GM23248 (cell line): Measurements from ENCODE around the gene OR2T3. TPM values are rescaled to one million over a fixed set of nuclear protein-coding genes. Genes with fewer than 3 reads are reported as not detected.
"Not testable (repeated sequence)": the region's sequence is repeated elsewhere in the genome, so short reads cannot be mapped to it uniquely, and the experiment has no call there.

Experiments used
- DNase-seq: peaks from one replicate; pipeline ENCODE4 v3.0.0-alpha.2; 2015
- H2AFZ ChIP-seq: fragments of 200-600 bp; sonication (generic); 2 replicates; pipeline ENCODE4 v1.6.1; 2016; ENCODE audit warnings: antibody characterized with exemption
- H3F3A ChIP-seq: fragments of 200-600 bp; sonication (generic); 2 replicates; pipeline ENCODE4 v1.6.1; 2016; ENCODE audit warnings: mild to moderate bottlenecking, antibody characterized with exemption, mixed run types; ENCODE audit not compliant: insufficient read depth
- H3K27ac ChIP-seq: fragments of 200-600 bp; sonication (generic); 2 replicates; pipeline ENCODE4 v1.5.1; 2016; ENCODE audit warnings: mild to moderate bottlenecking
- H3K27me3 ChIP-seq: fragments of 200-600 bp; sonication (generic); replicated peaks from 2 replicates; pipeline ENCODE4 v1.6.1; 2016; ENCODE audit warnings: mild to moderate bottlenecking; ENCODE audit not compliant: insufficient read depth
- H3K36me3 ChIP-seq: fragments of 200-600 bp; sonication (generic); 2 replicates; pipeline ENCODE4 v1.6.1; 2016; ENCODE audit warnings: low read depth, mild to moderate bottlenecking
- H3K4me1 ChIP-seq: fragments of 200-600 bp; sonication (generic); 2 replicates; pipeline ENCODE4 v1.6.1; 2016; ENCODE audit warnings: mild to moderate bottlenecking; ENCODE audit not compliant: insufficient read depth
- H3K4me2 ChIP-seq: fragments of 200-600 bp; sonication (generic); one replicate; pipeline ENCODE4 v1.6.1; 2016; ENCODE audit warnings: mild to moderate bottlenecking; ENCODE audit not compliant: unreplicated experiment
- H3K4me3 ChIP-seq: fragments of 200-600 bp; sonication (generic); 2 replicates; pipeline ENCODE4 v1.5.1; 2016; ENCODE audit warnings: mild to moderate bottlenecking
- H3K79me2 ChIP-seq: fragments of 200-600 bp; sonication (generic); 2 replicates; pipeline ENCODE4 v1.6.1; 2016; ENCODE audit warnings: mild to moderate bottlenecking; ENCODE audit not compliant: insufficient read depth
- H3K9ac ChIP-seq: fragments of 200-600 bp; sonication (generic); 2 replicates; pipeline ENCODE4 v1.6.1; 2016; ENCODE audit warnings: mild to moderate bottlenecking
- H3K9me2 ChIP-seq: fragments of 200-600 bp; sonication (generic); 2 replicates; pipeline ENCODE4 v1.6.1; 2016; ENCODE audit warnings: mixed run types, mild to moderate bottlenecking, moderate library complexity; ENCODE audit not compliant: insufficient read depth
- H3K9me3 ChIP-seq: fragments of 200-600 bp; sonication (generic); one replicate; pipeline ENCODE4 v1.6.1; 2017; ENCODE audit warnings: low read depth
- H4K20me1 ChIP-seq: fragments of 200-600 bp; sonication (generic); 2 replicates; pipeline ENCODE4 v1.6.0; 2016; ENCODE audit not compliant: insufficient read depth
- WGBS, 2 experiments: methylation state at CpG; one replicate each; pipeline ENCODE4 v1.1.6; 2015 to 2017; ENCODE audit warnings: low lambda C conversion rate in 2 of 2, low coverage in 1 of 2; ENCODE audit errors: missing lambda C conversion rate in 2 of 2; 5-methylcytosine and 5-hydroxymethylcytosine counted together
- in situ Hi-C: fragments of 300-500 bp; cut with MboI; formaldehyde crosslinking; loops from 2 replicates; pipeline ENCODE4 v1.15.0; 2020
- polyA plus RNA-seq: library from polyadenylated mRNA; unstranded; fragments of >200 nt; fragmentation: Nextera tagmentation; extraction: Ambion mirVana; gene quantifications from 2 replicates; pipeline ENCODE4 v1.2.1, GENCODE V29; 2016
- total RNA-seq: library from RNA; depleted of rRNA; stranded (reverse); fragments of >200 nt; shearing (Covaris generic); gene quantifications from 2 replicates; pipeline ENCODE4 v1.2.3, GENCODE V29; 2014; rRNA removed

OR2T3 gene
- total RNA-seq (not detected in 2 replicates), polyA plus RNA-seq (not detected in 2 replicates)

- H3K9ac ChIP-seq, H3K9me2 ChIP-seq: not testable (repeated sequence)
Observed at GRCh38 chr1:248473051-248473450, at the start of gene OR2T3. Gene OR2T3, plus strand, starts transcription at chr1:248473351. Its CDS starts 0 bp downstream, at chr1:248473351.

GRCh38 chr1:248427526-248428191 is 45.5 kb upstream of the OR2T3 start:
- 6 to 10% methylated on average over 3 of the region's 3 CpGs for WGBS, 2 experiments
- in situ Hi-C loops, DNase-seq, H3K9me2 ChIP-seq, H4K20me1 ChIP-seq, H3K9me3 ChIP-seq, H3F3A ChIP-seq, H3K4me2 ChIP-seq, H3K27ac ChIP-seq, H3K79me2 ChIP-seq, H3K27me3 ChIP-seq, H3K4me3 ChIP-seq, H3K36me3 ChIP-seq, H2AFZ ChIP-seq, H3K4me1 ChIP-seq, H3K9ac ChIP-seq: not testable (repeated sequence)

More at GRCh38 chr1:248473051-248473450, at the start of gene OR2T3:
- H3K36me3 ChIP-seq, H3K27ac ChIP-seq, H2AFZ ChIP-seq, H3K9me3 ChIP-seq, H3K79me2 ChIP-seq, in situ Hi-C loops, H3K27me3 ChIP-seq, H3K4me1 ChIP-seq, DNase-seq, H3K4me2 ChIP-seq, H4K20me1 ChIP-seq, H3F3A ChIP-seq, H3K4me3 ChIP-seq: not testable (repeated sequence)
- WGBS, 2 experiments = 12 to 23% methylated on average over 2 of the region's 2 CpGs

GRCh38 chr1:248428192-248428533 is 45.0 kb upstream of the OR2T3 start:
- H3K9ac ChIP-seq, DNase-seq, H3K4me2 ChIP-seq, H3K4me1 ChIP-seq, H4K20me1 ChIP-seq, H3K27ac ChIP-seq, H3K36me3 ChIP-seq, in situ Hi-C loops, H3K9me3 ChIP-seq, H3F3A ChIP-seq, H2AFZ ChIP-seq, H3K27me3 ChIP-seq, H3K79me2 ChIP-seq, H3K9me2 ChIP-seq, H3K4me3 ChIP-seq: not testable (repeated sequence)
- WGBS, 2 experiments = 20 to 37% methylated on average over 3 of the region's 3 CpGs

- H4K20me1 ChIP-seq, H3K79me2 ChIP-seq, H3K9me3 ChIP-seq, H3K36me3 ChIP-seq, H3K9ac ChIP-seq, DNase-seq, H3K4me2 ChIP-seq, H3K4me3 ChIP-seq, H3K27me3 ChIP-seq, H3K27ac ChIP-seq, H2AFZ ChIP-seq, H3K4me1 ChIP-seq, H3K9me2 ChIP-seq, in situ Hi-C loops, H3F3A ChIP-seq: not testable (repeated sequence)
- 21 to 22% methylated on average over 10 to 11 of the region's 11 CpGs for WGBS, 2 experiments
Observed at GRCh38 chr1:248431683-248432082, 41.5 kb upstream of the OR2T3 start.

GRCh38 chr1:248432201-248432600 is 41.0 kb upstream of the OR2T3 start:
- H3K36me3 ChIP-seq, H3K9ac ChIP-seq, in situ Hi-C loops, H3K27ac ChIP-seq, DNase-seq, H3K9me3 ChIP-seq, H2AFZ ChIP-seq, H3K79me2 ChIP-seq, H3K9me2 ChIP-seq, H3K4me2 ChIP-seq, H3F3A ChIP-seq, H3K4me3 ChIP-seq, H4K20me1 ChIP-seq, H3K27me3 ChIP-seq, H3K4me1 ChIP-seq: not testable (repeated sequence)
- WGBS, 2 experiments = 3 to 5% methylated on average over 4 of the region's 4 CpGs

- in situ Hi-C loops, H3K36me3 ChIP-seq, H4K20me1 ChIP-seq, H3F3A ChIP-seq, H3K4me3 ChIP-seq, H3K79me2 ChIP-seq, H3K27ac ChIP-seq, DNase-seq, H3K9ac ChIP-seq, H3K4me1 ChIP-seq, H3K9me2 ChIP-seq, H3K27me3 ChIP-seq, H3K9me3 ChIP-seq, H3K4me2 ChIP-seq, H2AFZ ChIP-seq: not testable (repeated sequence)
- 66 to 76% methylated on average over 30 to 37 of the region's 38 CpGs for WGBS, 2 experiments
Observed at GRCh38 chr1:248433811-248434415, 39.2 kb upstream of the OR2T3 start.

GRCh38 chr1:248434913-248435312 is 38.2 kb upstream of the OR2T3 start:
- H3K9ac ChIP-seq, H3K4me3 ChIP-seq, H3K4me1 ChIP-seq, H3F3A ChIP-seq, in situ Hi-C loops, H3K27me3 ChIP-seq, H3K9me3 ChIP-seq, DNase-seq, H3K36me3 ChIP-seq, H4K20me1 ChIP-seq, H2AFZ ChIP-seq, H3K4me2 ChIP-seq, H3K9me2 ChIP-seq, H3K27ac ChIP-seq, H3K79me2 ChIP-seq: not testable (repeated sequence)
- WGBS, 2 experiments = 37 to 41% methylated on average over 6 of the region's 6 CpGs
